GM18867 (cell line): Measurements from ENCODE around the gene SSBP3.
"Not testable (repeated sequence)": the region's sequence is repeated elsewhere in the genome, so short reads cannot be mapped to it uniquely, and the experiment has no call there.

Source experiments
- ATAC-seq: cut with Tn5 transposase; IDR thresholded peaks from one replicate; pipeline ENCODE4 v1.9.1; 2021; ENCODE audit warnings: mild to moderate bottlenecking, moderate library complexity; ENCODE audit not compliant: unreplicated experiment

SSBP3 gene

GRCh38 chr1:54355931-54356679 is 50.1 kb downstream of the SSBP3 start:
- ATAC-seq = no peak

- no peak for ATAC-seq
These were observed 51.3 kb downstream of the SSBP3 start for GRCh38 chr1:54354899-54355298.

- ATAC-seq = no peak
These were observed 52.2 kb downstream of the SSBP3 start for GRCh38 chr1:54353959-54354358.

- ATAC-seq = no peak
These were observed 53.4 kb downstream of the SSBP3 start for GRCh38 chr1:54352755-54353154.

GRCh38 chr1:54350360-54350759 is 55.8 kb downstream of the SSBP3 start:
- ATAC-seq = no peak

GRCh38 chr1:54348700-54349021 is 57.5 kb downstream of the SSBP3 start:
- ATAC-seq = no peak

GRCh38 chr1:54347955-54348699 is 58.1 kb downstream of the SSBP3 start:
- ATAC-seq = no peak

- ATAC-seq = no peak
These were observed 58.8 kb downstream of the SSBP3 start for GRCh38 chr1:54347261-54347954.

GRCh38 chr1:54345548-54345947 is 60.6 kb downstream of the SSBP3 start:
- not testable (repeated sequence) for ATAC-seq

GRCh38 chr1:54345116-54345515 is 61.1 kb downstream of the SSBP3 start:
- ATAC-seq = no peak

- no peak for ATAC-seq
These were observed 63.2 kb downstream of the SSBP3 start for GRCh38 chr1:54342742-54343687.

- ATAC-seq = no peak
These were observed 63.9 kb downstream of the SSBP3 start for GRCh38 chr1:54342288-54342687.

GRCh38 chr1:54341763-54342162 is 64.4 kb downstream of the SSBP3 start:
- ATAC-seq = no peak

GRCh38 chr1:54340878-54341277 is 65.3 kb downstream of the SSBP3 start:
- ATAC-seq = no peak

GRCh38 chr1:54340434-54340833 is 65.8 kb downstream of the SSBP3 start:
- no peak for ATAC-seq

- no peak for ATAC-seq
These were observed 67.1 kb downstream of the SSBP3 start for GRCh38 chr1:54339126-54339525.

- no peak for ATAC-seq
These were observed 67.7 kb downstream of the SSBP3 start for GRCh38 chr1:54338464-54338863.

- no peak for ATAC-seq
These were observed 68.3 kb downstream of the SSBP3 start for GRCh38 chr1:54337928-54338327.

GRCh38 chr1:54337034-54337433 is 69.2 kb downstream of the SSBP3 start:
- no peak for ATAC-seq

- no peak for ATAC-seq
These were observed 70.1 kb downstream of the SSBP3 start for GRCh38 chr1:54336116-54336515.

- no peak for ATAC-seq
These were observed 70.5 kb downstream of the SSBP3 start for GRCh38 chr1:54335755-54336108.
